CD14-positive monocyte (primary cell): ENCODE data around the gene FARP1. TPM values are rescaled to one million over a fixed set of nuclear protein-coding genes. Genes with fewer than 3 reads are reported as not detected.

Source experiments
- DNase-seq, 3 donors: peaks; one replicate each; pipeline ENCODE4 v3.0.0-alpha.2; 2011 to 2022
- H2AFZ ChIP-seq: 2 replicates; pipeline ENCODE4 v1.6.0; 2012; ENCODE audit warnings: mild to moderate bottlenecking, low read depth, low read length, inconsistent platforms; ENCODE audit not compliant: insufficient read depth, poor library complexity, severe bottlenecking
- H3K27ac ChIP-seq, 2 donors: 1 replicate in 1 of 2; 2 replicates in 1 of 2; pipeline ENCODE4 v1.5.1; 2012 to 2013; ENCODE audit warnings: low read length in 2 of 2, control low read depth in 1 of 2, inconsistent platforms in 1 of 2, low read depth in 1 of 2, mild to moderate bottlenecking in 1 of 2
- H3K27me3 ChIP-seq, 2 donors: one replicate each; pipeline versions ENCODE4 v1.6.0 to v1.6.1; 2011 to 2013; ENCODE audit warnings: low read length in 2 of 2; ENCODE audit not compliant: control insufficient read depth in 2 of 2, insufficient read depth in 2 of 2
- H3K36me3 ChIP-seq, 2 donors: replicated peaks in 1 of 2; 1 replicate in 1 of 2; 2 replicates in 1 of 2; pipeline versions ENCODE4 v1.5.1 to v1.6.1; 2012 to 2013; ENCODE audit warnings: low read length in 2 of 2, control low read depth in 1 of 2, inconsistent platforms in 1 of 2, mild to moderate bottlenecking in 1 of 2; ENCODE audit not compliant: insufficient read depth in 2 of 2, control insufficient read depth in 1 of 2
- H3K4me1 ChIP-seq, 2 donors: 1 replicate in 1 of 2; 2 replicates in 1 of 2; pipeline versions ENCODE4 v1.5.1 to v1.6.1; 2012 to 2013; ENCODE audit warnings: low read length in 2 of 2, control low read depth in 1 of 2, inconsistent platforms in 1 of 2, mild to moderate bottlenecking in 1 of 2, moderate library complexity in 1 of 2; ENCODE audit not compliant: insufficient read depth in 2 of 2, control insufficient read depth in 1 of 2
- H3K4me2 ChIP-seq: replicated peaks from 2 replicates; pipeline ENCODE3; 2012; ENCODE audit warnings: low read length, moderate library complexity, mild to moderate bottlenecking; ENCODE audit not compliant: poor library complexity, severe bottlenecking; ENCODE audit errors: extremely low read depth
- H3K4me3 ChIP-seq, 3 experiments: fragments of 200-600 bp in 1 of 3; sonication (generic) in 1 of 3; replicated peaks in 1 of 3; 1 replicate in 2 of 3; 2 replicates in 1 of 3; pipeline ENCODE4 v1.5.1; 2011 to 2013; ENCODE audit warnings: low read length in 3 of 3, mild to moderate bottlenecking in 3 of 3, control low read depth in 2 of 3, low read depth in 2 of 3, inconsistent platforms in 1 of 3, moderate library complexity in 1 of 3
- H3K79me2 ChIP-seq: 2 replicates; pipeline ENCODE4 v1.6.0; 2012; ENCODE audit warnings: mild to moderate bottlenecking, control low read depth, inconsistent platforms, low read length, moderate library complexity; ENCODE audit not compliant: insufficient read depth
- H3K9ac ChIP-seq: 2 replicates; pipeline ENCODE4 v1.6.0; 2017; ENCODE audit warnings: low read length, mild to moderate bottlenecking; ENCODE audit not compliant: insufficient read depth, poor library complexity, severe bottlenecking
- H3K9me3 ChIP-seq, 2 donors: replicated peaks in 1 of 2; 1 replicate in 1 of 2; 2 replicates in 1 of 2; pipeline versions ENCODE4 v1.5.1 to v1.6.1; 2012 to 2013; ENCODE audit warnings: low read length in 2 of 2, control low read depth in 1 of 2; ENCODE audit not compliant: control insufficient read depth in 1 of 2, insufficient read depth in 1 of 2
- H4K20me1 ChIP-seq: 2 replicates; pipeline ENCODE4 v1.6.0; 2012; ENCODE audit warnings: mild to moderate bottlenecking, low read length, control low read depth, moderate library complexity; ENCODE audit not compliant: insufficient read depth
- H3K27ac Mint-ChIP-seq, 7 donors: one replicate each; pipeline ENCODE4 v1.8.0; 2020; ENCODE audit warnings: mild to moderate bottlenecking in 7 of 7, mixed read lengths in 7 of 7, moderate library complexity in 6 of 7, inconsistent platforms in 2 of 7
- H3K27me3 Mint-ChIP-seq, 3 donors: one replicate each; pipeline ENCODE4 v1.8.0; 2021 to 2022; ENCODE audit warnings: low read depth in 3 of 3, mild to moderate bottlenecking in 3 of 3, mixed read lengths in 3 of 3, moderate library complexity in 3 of 3, inconsistent platforms in 1 of 3
- H3K36me3 Mint-ChIP-seq, 2 donors: one replicate each; pipeline ENCODE4 v1.8.0; 2020; ENCODE audit warnings: mixed read lengths in 2 of 2, inconsistent platforms in 1 of 2, mild to moderate bottlenecking in 1 of 2
- H3K4me1 Mint-ChIP-seq: one replicate; pipeline ENCODE4 v1.8.0; 2020; ENCODE audit warnings: mild to moderate bottlenecking, mixed read lengths
- H3K4me3 Mint-ChIP-seq, 2 donors: one replicate each; pipeline ENCODE4 v1.8.0; 2020; ENCODE audit warnings: mild to moderate bottlenecking in 2 of 2, mixed read lengths in 2 of 2, moderate library complexity in 1 of 2
- H3K9me3 Mint-ChIP-seq, 7 donors: one replicate each; pipeline ENCODE4 v1.8.0; 2020 to 2022; ENCODE audit warnings: mixed read lengths in 7 of 7, mild to moderate bottlenecking in 6 of 7, moderate library complexity in 6 of 7, inconsistent platforms in 2 of 7
- WGBS: methylation state at CpG from one replicate; pipeline ENCODE4 v1.1.5; 2013; ENCODE audit warnings: missing lambda C conversion rate; ENCODE audit not compliant: insufficient coverage; 5-methylcytosine and 5-hydroxymethylcytosine counted together
- intact Hi-C, 2 donors: fragments of 100-400 bp; cut with micrococcal nuclease; formaldehyde crosslinking; loops; one replicate each; pipeline versions ENCODE4 v1.15.0 to v1.15.1; 2023
- polyA plus RNA-seq, 3 donors: library from polyadenylated mRNA; depleted of rRNA in 1 of 3; unstranded in 2 of 3; stranded (reverse) in 1 of 3; fragments of 300-500 nt in 2 of 3; fragments of >200 nt in 1 of 3; fragmentation: Illumina TruSeq in 2 of 3; gene quantifications; 1 replicate in 2 of 3; 2 replicates in 1 of 3; pipeline ENCODE4 v1.2.3, GENCODE V29; 2012 to 2021
- TF ChIP-seq, protein P1 (sequence below): fragments of 200-600 bp; IDR thresholded peaks from one replicate; pipeline ENCODE4 v1.8.0; 2022; ENCODE audit warnings: antibody characterized with exemption, mild to moderate bottlenecking

The FARP1 gene
- polyA plus RNA-seq, 3 donors = 0.01 to 0.16 (median 0.12) TPM

- Mint-ChIP-seq H3K36me3 (peaks cover 59 to 70% of the 10 kb centered on the region in 2 donors), H3K4me3 (peak overlapping the region; percentile 56 to 60), H3K4me1 (peaks cover 34% of the 10 kb centered on the region), H3K27ac (peak overlapping the region; percentile 39 to 91 (median 86)), H3K27me3 (peaks cover 0 to 3% (median 1%) of the 10 kb centered on the region in 3 donors), H3K9me3 (peaks cover 0 to 3% (median 0%) of the 10 kb centered on the region in 7 donors)
- Histone ChIP-seq H2AFZ (no peak overlapping the region), H3K79me2 (peaks cover 32% of the 10 kb centered on the region), H3K27me3 (no peaks in the 10 kb centered on the region), H3K4me3 (no peak overlapping the region), H3K9me3 (no peaks in the 10 kb centered on the region), H3K36me3 (peaks cover 43 to 45% of the 10 kb centered on the region in 2 donors), H3K9ac (peak overlapping the region; percentile 42), H4K20me1 (peaks cover 87% of the 10 kb centered on the region), H3K4me1 (peaks cover 20 to 23% of the 10 kb centered on the region in 2 donors), H3K4me2 (peak overlapping the region; percentile 38), H3K27ac (peak overlapping the region; percentile 8 to 72)
- 0% methylated on average over 3 of the region's 5 CpGs for WGBS
- TF ChIP-seq, protein P1, sequence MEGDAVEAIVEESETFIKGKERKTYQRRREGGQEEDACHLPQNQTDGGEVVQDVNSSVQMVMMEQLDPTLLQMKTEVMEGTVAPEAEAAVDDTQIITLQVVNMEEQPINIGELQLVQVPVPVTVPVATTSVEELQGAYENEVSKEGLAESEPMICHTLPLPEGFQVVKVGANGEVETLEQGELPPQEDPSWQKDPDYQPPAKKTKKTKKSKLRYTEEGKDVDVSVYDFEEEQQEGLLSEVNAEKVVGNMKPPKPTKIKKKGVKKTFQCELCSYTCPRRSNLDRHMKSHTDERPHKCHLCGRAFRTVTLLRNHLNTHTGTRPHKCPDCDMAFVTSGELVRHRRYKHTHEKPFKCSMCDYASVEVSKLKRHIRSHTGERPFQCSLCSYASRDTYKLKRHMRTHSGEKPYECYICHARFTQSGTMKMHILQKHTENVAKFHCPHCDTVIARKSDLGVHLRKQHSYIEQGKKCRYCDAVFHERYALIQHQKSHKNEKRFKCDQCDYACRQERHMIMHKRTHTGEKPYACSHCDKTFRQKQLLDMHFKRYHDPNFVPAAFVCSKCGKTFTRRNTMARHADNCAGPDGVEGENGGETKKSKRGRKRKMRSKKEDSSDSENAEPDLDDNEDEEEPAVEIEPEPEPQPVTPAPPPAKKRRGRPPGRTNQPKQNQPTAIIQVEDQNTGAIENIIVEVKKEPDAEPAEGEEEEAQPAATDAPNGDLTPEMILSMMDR = no peak
- intact Hi-C loops = loop anchor here (5.0 to 10.0 kb wide), 2 partner anchors 46 to 89 kb away; no protein-coding TSS in a partner anchor
- DNase-seq = peak in 2 of 3 donors; percentile 15 to 44
Observed at GRCh38 chr13:98476106-98476505, 333.2 kb downstream of the FARP1 start.

GRCh38 chr13:98476538-98476966 is 333.7 kb downstream of the FARP1 start:
- H3K4me1 Mint-ChIP-seq = peaks cover 34% of the 10 kb centered on the region
- Histone ChIP-seq H3K27me3 (no peaks in the 10 kb centered on the region), H3K36me3 (peaks cover 42 to 45% of the 10 kb centered on the region in 2 donors), H3K9ac (peak overlapping the region; percentile 42), H2AFZ (no peak overlapping the region), H3K4me3 (no peak overlapping the region), H3K4me1 (peaks cover 20 to 23% of the 10 kb centered on the region in 2 donors), H3K27ac (peak overlapping the region; percentile 8 to 72), H3K9me3 (no peaks in the 10 kb centered on the region), H3K79me2 (peaks cover 34% of the 10 kb centered on the region), H3K4me2 (peak overlapping the region; percentile 38), H4K20me1 (peaks cover 87% of the 10 kb centered on the region)
- peaks cover 0 to 3% (median 1%) of the 10 kb centered on the region in 3 donors for H3K27me3 Mint-ChIP-seq
- peak overlapping the region; percentile 39 to 92 (median 86) for H3K27ac Mint-ChIP-seq
- peak; percentile 92 to 99 (median 97) for DNase-seq
- H3K4me3 Mint-ChIP-seq = peak overlapping the region; percentile 56 to 60
- WGBS = 28% methylated on average over 10 of the region's 13 CpGs
- intact Hi-C loops = loop anchor here (5.0 to 10.0 kb wide), 2 partner anchors 46 to 88 kb away; no protein-coding TSS in a partner anchor
- TF ChIP-seq, protein P1 = no peak
- H3K9me3 Mint-ChIP-seq = peaks cover 0 to 3% (median 0%) of the 10 kb centered on the region in 7 donors
- H3K36me3 Mint-ChIP-seq = peaks cover 59 to 70% of the 10 kb centered on the region in 2 donors
